HCEC 1CT (cell line): ENCODE results near the gene TUT1.
A peak's percentile ranks its signal among the peaks of the same experiment; 100 is the strongest.
"Not testable (repeated sequence)": the region's sequence is repeated elsewhere in the genome, so short reads cannot be mapped to it uniquely, and the experiment has no call there.

Experiments
- DNase-seq: peaks from one replicate; pipeline ENCODE4 v3.0.0-alpha.2; 2017

The TUT1 gene

GRCh38 chr11:62554387-62555167, 36.7 kb downstream of the TUT1 start:
- DNase-seq = no peak

GRCh38 chr11:62553839-62554361, 37.4 kb downstream of the TUT1 start:
- peak; percentile 95 for DNase-seq

- DNase-seq = peak; percentile 99
Measured at GRCh38 chr11:62553080-62553838, 38.1 kb downstream of the TUT1 start.

- DNase-seq = peak; percentile 81
Measured at GRCh38 chr11:62552485-62553079, 38.7 kb downstream of the TUT1 start.

- not testable (repeated sequence) for DNase-seq
Measured at GRCh38 chr11:62550478-62550877, 40.8 kb downstream of the TUT1 start.

- no peak for DNase-seq
Measured at GRCh38 chr11:62548545-62549335, 42.6 kb downstream of the TUT1 start.

- DNase-seq = no peak
Measured at GRCh38 chr11:62547691-62548281, 43.5 kb downstream of the TUT1 start.

- peak; percentile 50 for DNase-seq
Measured at GRCh38 chr11:62546929-62547625, 44.2 kb downstream of the TUT1 start.

- DNase-seq = peak; percentile 64
Measured at GRCh38 chr11:62546244-62546928, 44.9 kb downstream of the TUT1 start, which contains the start of gene AHNAK. AHNAK (minus strand) TSS chr11:62546806; CDS start chr11:62536098, 10,708 bp downstream.

- peak; percentile 90 for DNase-seq
Measured at GRCh38 chr11:62545437-62546243, 45.7 kb downstream of the TUT1 start.

GRCh38 chr11:62544581-62545436, 46.5 kb downstream of the TUT1 start:
- peak; percentile 30 for DNase-seq

GRCh38 chr11:62543680-62544444, 47.5 kb downstream of the TUT1 start:
- DNase-seq = no peak

GRCh38 chr11:62542750-62543567, 48.4 kb downstream of the TUT1 start:
- DNase-seq = peak; percentile 69

GRCh38 chr11:62542111-62542745, 49.1 kb downstream of the TUT1 start:
- DNase-seq = no peak

- no peak for DNase-seq
Measured at GRCh38 chr11:62540804-62541701, 50.3 kb downstream of the TUT1 start.
